IMR-90 (cell line): ENCODE measurements around the gene STAB1. TPM values are rescaled to one million over a fixed set of nuclear protein-coding genes. Genes with fewer than 3 reads are reported as not detected.
A peak's percentile ranks its signal among the peaks of the same experiment; 100 is the strongest.

Source experiments
- ATAC-seq: fragments of 200-7000 bp; cut with Tn5 transposase; 2 replicates; pipeline ENCODE4 v1.9.1; 2020; ENCODE audit warnings: low read depth, mild to moderate bottlenecking, moderate library complexity
- BruUV-seq: library from RNA; stranded (reverse); fragments of 400-500 nt; replicated peaks from 2 replicates; lab custom pipeline; 2021; lab: Mats Ljungman, UMichigan
- CTCF ChIA-PET: fragments of 300-600 bp; formaldehyde crosslinking; extraction: SDS; loops from one replicate; lab custom pipeline; 2021; ENCODE audit warnings: antibody characterized with exemption; lab: Yijun Ruan, JAX
- POLR2A ChIA-PET: fragments of 300-600 bp; sonication (Branson Sonifier 250); formaldehyde crosslinking; loops from one replicate; lab custom pipeline; 2022; ENCODE audit warnings: antibody characterized with exemption; ENCODE audit not compliant: unreplicated experiment; lab: Charles Lee
- DNase-seq: peaks from one replicate; pipeline ENCODE4 v3.0.0; 2013
- H2AFZ ChIP-seq: replicated peaks from 2 replicates; pipeline ENCODE3; 2013; ENCODE audit warnings: low read length, mild to moderate bottlenecking; ENCODE audit not compliant: poor library complexity
- H2AK5ac ChIP-seq: 2 replicates; pipeline ENCODE4 v1.6.1; 2013; ENCODE audit warnings: low read depth, low read length, inconsistent platforms
- H2AK9ac ChIP-seq: replicated peaks from 2 replicates; pipeline ENCODE3; 2013; ENCODE audit warnings: mild to moderate bottlenecking, low read depth, low read length, moderate library complexity; ENCODE audit not compliant: poor library complexity
- H2BK120ac ChIP-seq: 2 replicates; pipeline ENCODE4 v1.6.1; 2013; ENCODE audit warnings: low read depth, low read length, inconsistent platforms
- H2BK15ac ChIP-seq: 3 replicates; pipeline ENCODE4 v1.6.1; 2013; ENCODE audit warnings: low read depth, low read length, inconsistent platforms
- H2BK20ac ChIP-seq: 2 replicates; pipeline ENCODE4 v1.6.1; 2013; ENCODE audit warnings: low read depth, mild to moderate bottlenecking, inconsistent platforms, low read length, moderate library complexity
- H2BK5ac ChIP-seq: 2 replicates; pipeline ENCODE4 v1.6.1; 2013; ENCODE audit warnings: mild to moderate bottlenecking, low read depth, low read length, inconsistent platforms; ENCODE audit not compliant: poor library complexity, severe bottlenecking
- H3K14ac ChIP-seq: replicated peaks from 2 replicates; pipeline ENCODE4 v1.6.1; 2013; ENCODE audit warnings: low read depth, low read length, inconsistent platforms
- H3K18ac ChIP-seq: 2 replicates; pipeline ENCODE4 v1.6.1; 2013; ENCODE audit warnings: low read depth, low read length, control low read depth
- H3K23ac ChIP-seq: 2 replicates; pipeline ENCODE4 v1.6.1; 2013; ENCODE audit warnings: low read depth, low read length, inconsistent platforms
- H3K27ac ChIP-seq: 2 replicates; pipeline ENCODE4 v1.5.1; 2013; ENCODE audit warnings: mild to moderate bottlenecking, control low read depth, low read length; ENCODE audit not compliant: insufficient read depth
- H3K27me3 ChIP-seq: 2 replicates; pipeline ENCODE4 v1.6.1; 2013; ENCODE audit warnings: low read length; ENCODE audit not compliant: control insufficient read depth, insufficient read depth
- H3K36me3 ChIP-seq: 2 replicates; pipeline ENCODE4 v1.6.1; 2013; ENCODE audit warnings: low read length, mixed read lengths; ENCODE audit not compliant: control insufficient read depth, insufficient read depth
- H3K4ac ChIP-seq: 2 replicates; pipeline ENCODE4 v1.6.1; 2013; ENCODE audit warnings: low read depth, low read length, inconsistent platforms
- H3K4me1 ChIP-seq: 2 replicates; pipeline ENCODE4 v1.6.1; 2013; ENCODE audit warnings: low read length, mixed read lengths; ENCODE audit not compliant: control insufficient read depth, insufficient read depth
- H3K4me2 ChIP-seq: 2 replicates; pipeline ENCODE4 v1.6.1; 2013; ENCODE audit warnings: low read depth, mild to moderate bottlenecking, control low read depth, low read length, moderate library complexity
- H3K4me3 ChIP-seq: 2 replicates; pipeline ENCODE4 v1.5.1; 2013; ENCODE audit warnings: low read depth, mild to moderate bottlenecking, control low read depth, low read length, moderate library complexity; ENCODE audit not compliant: insufficient read depth
- H3K56ac ChIP-seq: 2 replicates; pipeline ENCODE4 v1.6.1; 2013; ENCODE audit warnings: low read length, inconsistent platforms; ENCODE audit not compliant: insufficient read depth; ENCODE audit errors: extremely low read depth
- H3K79me1 ChIP-seq, 2 experiments: 2 replicates each; pipeline ENCODE4 v1.6.1; 2013; ENCODE audit warnings: low read length in 2 of 2, inconsistent platforms in 1 of 2, low read depth in 1 of 2
- H3K9ac ChIP-seq: 2 replicates; pipeline ENCODE4 v1.6.1; 2013; ENCODE audit warnings: low read depth, low read length, control low read depth
- H3K9me1 ChIP-seq: 2 replicates; pipeline ENCODE4 v1.6.1; 2013; ENCODE audit warnings: low read length, inconsistent platforms; ENCODE audit not compliant: insufficient read depth
- H3K9me3 ChIP-seq: 2 replicates; pipeline ENCODE4 v1.6.1; 2013; ENCODE audit warnings: low read length; ENCODE audit not compliant: control insufficient read depth, insufficient read depth
- H4K20me1 ChIP-seq: 2 replicates; pipeline ENCODE4 v1.6.1; 2013; ENCODE audit warnings: low read length, inconsistent platforms; ENCODE audit not compliant: insufficient read depth
- H4K5ac ChIP-seq: 2 replicates; pipeline ENCODE4 v1.6.1; 2013; ENCODE audit warnings: mild to moderate bottlenecking, low read depth, low read length, control low read depth
- H4K8ac ChIP-seq, 2 experiments: 2 replicates each; pipeline ENCODE4 v1.6.1; 2013; ENCODE audit warnings: low read depth in 2 of 2, low read length in 2 of 2, control low read depth in 1 of 2, inconsistent platforms in 1 of 2
- H4K91ac ChIP-seq: 2 replicates; pipeline ENCODE4 v1.6.1; 2013; ENCODE audit warnings: low read depth, low read length, inconsistent platforms; ENCODE audit not compliant: insufficient read depth
- CEBPB ChIP-seq: IDR thresholded peaks from 2 replicates; pipeline ENCODE4 v1.6.1; 2012; ENCODE audit warnings: low read depth, low read length, improper control_type of control experiment
- CHD1 ChIP-seq: IDR thresholded peaks from 2 replicates; pipeline ENCODE4 v1.6.1; 2012; ENCODE audit warnings: low read depth, low read length, improper control_type of control experiment
- CTCF ChIP-seq: conservative IDR thresholded peaks from 2 replicates; pipeline ENCODE4 v1.5.1; 2012; ENCODE audit warnings: mild to moderate bottlenecking, low read depth, low read length, improper control_type of control experiment
- FOS ChIP-seq: fragments of 150-350 bp; IDR thresholded peaks from 2 replicates; pipeline ENCODE4 v1.6.1; 2016; ENCODE audit warnings: low read depth, low read length
- MAFK ChIP-seq: IDR thresholded peaks from 2 replicates; pipeline ENCODE4 v1.6.1; 2012; ENCODE audit warnings: low read depth, low read length, improper control_type of control experiment
- MAZ ChIP-seq: IDR thresholded peaks from 2 replicates; pipeline ENCODE4 v1.6.1; 2012; ENCODE audit warnings: low read depth, mild to moderate bottlenecking, low read length, improper control_type of control experiment, moderate library complexity, borderline replicate concordance
- MXI1 ChIP-seq: IDR thresholded peaks from 2 replicates; pipeline ENCODE4 v1.6.1; 2012; ENCODE audit warnings: low read depth, mild to moderate bottlenecking, low read length, moderate library complexity, borderline replicate concordance
- NFE2L2 ChIP-seq: fragments of 150-350 bp; IDR thresholded peaks from 2 replicates; pipeline ENCODE4 v1.6.1; 2016; ENCODE audit warnings: low read depth, mild to moderate bottlenecking, low read length
- POLR2A ChIP-seq: IDR thresholded peaks from 2 replicates; pipeline ENCODE4 v1.6.1; 2012; ENCODE audit warnings: mild to moderate bottlenecking, low read depth, low read length
- RAD21 ChIP-seq: IDR thresholded peaks from 2 replicates; pipeline ENCODE4 v1.6.1; 2012; ENCODE audit warnings: low read length, improper control_type of control experiment
- RCOR1 ChIP-seq: IDR thresholded peaks from 2 replicates; pipeline ENCODE4 v1.6.1; 2012; ENCODE audit warnings: mild to moderate bottlenecking, low read length, improper control_type of control experiment; ENCODE audit not compliant: insufficient replicate concordance
- RFX5 ChIP-seq: IDR thresholded peaks from 2 replicates; pipeline ENCODE4 v1.8.0; 2012; ENCODE audit warnings: low read depth, mild to moderate bottlenecking, low read length, moderate library complexity
- SMC3 ChIP-seq: fragments of 150-350 bp; IDR thresholded peaks from 2 replicates; pipeline ENCODE4 v1.6.1; 2016; ENCODE audit warnings: low read depth, mild to moderate bottlenecking, antibody characterized with exemption, low read length, moderate library complexity
- WGBS, 2 experiments: methylation state at CpG; one replicate each; pipeline versions ENCODE4 v1.1.5 to v1.1.7; 2013; ENCODE audit warnings: missing lambda C conversion rate in 2 of 2; ENCODE audit not compliant: insufficient read length in 1 of 2; ENCODE audit errors: extremely low coverage in 2 of 2; 5-methylcytosine and 5-hydroxymethylcytosine counted together
- dilution Hi-C: fragments of 300-500 bp; cut with HindIII; formaldehyde crosslinking; loops from one replicate; pipeline ENCODE4 v1.14.3; 2018; ENCODE audit warnings: low sequenced_read_pairs; ENCODE audit not compliant: unreplicated experiment
- in situ Hi-C: fragments of 300-500 bp; cut with MboI; formaldehyde crosslinking; loops from 3 replicates; pipeline ENCODE4 v1.14.3; 2019; ENCODE audit warnings: low sequenced_read_pairs, inconsistent platforms, mixed read lengths
- intact Hi-C: fragments of 100-400 bp; cut with micrococcal nuclease; formaldehyde crosslinking; loops from 2 replicates; pipeline ENCODE4 v1.10.0; 2022
- polyA plus RNA-seq, 3 experiments: library from polyadenylated mRNA; depleted of rRNA; stranded (reverse); fragments of >200 nt; gene quantifications; 2 replicates each; pipeline ENCODE4 v1.2.3, GENCODE V29; 2012; ENCODE audit warnings: low replicate concordance in 1 of 3
- total RNA-seq: library from RNA; depleted of rRNA; stranded (reverse); fragments of >200 nt; gene quantifications from 2 replicates; pipeline ENCODE4 v1.2.3, GENCODE V29; 2012
- TF ChIP-seq, protein P1 (sequence below): fragments of 150-350 bp; IDR thresholded peaks from 2 replicates; pipeline ENCODE4 v1.6.1; 2017; ENCODE audit warnings: mild to moderate bottlenecking, antibody characterized with exemption, low read length, low read depth

STAB1 gene
- total and polyA plus RNA-seq, 2 of the 4 experiments (the other 2 are of a cell fraction), result not detected

DNA sequence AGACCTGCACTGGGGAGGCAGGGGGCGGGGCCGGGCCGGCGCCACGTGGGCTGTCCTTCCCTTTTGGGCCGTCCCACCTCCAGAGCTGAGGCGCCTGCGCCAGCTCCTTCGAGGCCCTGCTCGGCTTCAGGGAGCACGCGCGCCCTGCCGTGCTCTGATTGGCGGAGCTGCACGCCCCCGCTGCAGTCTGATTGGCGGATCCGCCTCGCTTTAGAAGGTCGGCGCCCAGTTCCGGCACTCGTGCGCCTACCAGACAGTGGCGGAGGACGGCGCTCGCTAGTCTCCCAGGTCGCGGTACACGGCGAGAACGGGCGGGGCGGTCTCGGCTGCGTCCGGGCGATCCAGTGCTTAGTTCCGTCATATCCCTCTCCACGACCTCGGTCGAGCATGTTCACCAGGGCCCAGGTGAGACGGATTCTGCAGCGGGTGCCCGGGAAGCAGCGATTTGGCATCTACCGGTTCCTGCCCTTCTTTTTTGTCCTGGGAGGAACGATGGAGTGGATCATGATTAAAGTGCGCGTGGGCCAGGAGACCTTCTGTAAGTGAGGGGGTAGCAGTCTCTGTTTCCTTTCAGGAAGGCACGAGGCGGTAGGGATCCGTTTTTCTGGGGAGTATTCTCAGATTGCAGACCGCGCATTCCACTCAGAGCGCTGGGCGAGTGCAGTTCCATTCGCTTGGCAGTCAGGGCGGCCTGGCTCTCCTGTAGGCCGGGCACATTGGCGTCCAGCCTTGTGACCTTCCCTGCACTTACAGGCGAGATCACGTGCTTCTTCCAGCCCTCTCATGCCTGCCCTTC, 41.4 kb downstream of the STAB1 start, which contains the start of gene UQCC5:
UQCC5 (plus strand) TSS at position 237 of the 796 bp plus-strand sequence; CDS start at position 388, 151 bp downstream.
- BruUV-seq, result no TSS peak
- peak within 1 kb of the TSS; percentile 38 for H2BK120ac ChIP-seq
- 0% methylated on average over 39 of the region's 65 CpGs; no CpG with 5 or more reads in 1 of the 2 experiments for WGBS, 2 experiments
- peak; percentile 79 for ATAC-seq
- peaks cover 27% of the 10 kb centered on the region for H3K9me1 ChIP-seq
- peak within 1 kb of the TSS; percentile 89 for H3K9ac ChIP-seq
- in situ Hi-C loops, result no loop called here
- no peaks in the 10 kb centered on the region for H3K9me3 ChIP-seq
- H3K27ac ChIP-seq, result peak within 1 kb of the TSS; percentile 83
- peak within 1 kb of the TSS; percentile 78 for H3K56ac ChIP-seq
- peak within 1 kb of the TSS; percentile 90 for H3K14ac ChIP-seq
- H4K20me1 ChIP-seq, result peaks cover 36% of the 10 kb centered on the region
- peaks cover 7% of the 10 kb centered on the region for H3K36me3 ChIP-seq
- dilution Hi-C loops, result no loop called here
- peak within 1 kb of the TSS; percentile 91 for H2AK5ac ChIP-seq
- peak within 1 kb of the TSS; percentile 89 for H3K4ac ChIP-seq
- H2BK5ac ChIP-seq, result peak within 1 kb of the TSS; percentile 70
- ChIA-PET POLR2A (interaction anchor here (0.8 kb wide), 1 partner anchor 15 kb away, joined by 3 read pairs; no protein-coding TSS in a partner anchor), CTCF (no interaction called here)
- H3K4me2 ChIP-seq, result peak within 1 kb of the TSS; percentile 98
- H2AFZ ChIP-seq, result peak within 1 kb of the TSS; percentile 95
- peak within 1 kb of the TSS; percentile 89 to 96 for H4K8ac ChIP-seq
- peak within 1 kb of the TSS; percentile 81 for H3K4me3 ChIP-seq
- H3K27me3 ChIP-seq, result no peaks in the 10 kb centered on the region
- H3K79me1 ChIP-seq, result peaks cover 33 to 79% of the 10 kb centered on the region in 2 experiments
- H3K23ac ChIP-seq, result peak within 1 kb of the TSS; percentile 91
- H2BK15ac ChIP-seq, result no peak within 1 kb of the TSS; the same call in 2 of the 3 replicates
- peak; percentile 98 for DNase-seq
- peak within 1 kb of the TSS; percentile 23 for H3K18ac ChIP-seq
- intact Hi-C loops, result loop anchor here (2.0 kb wide), 1 partner anchor 64 kb away; no protein-coding TSS in a partner anchor
- peak within 1 kb of the TSS; percentile 94 for H2AK9ac ChIP-seq
- peak within 1 kb of the TSS; percentile 15; the same call in 1 of the 2 replicates for H2BK20ac ChIP-seq
- peak within 1 kb of the TSS; percentile 64 for H4K91ac ChIP-seq
- H4K5ac ChIP-seq, result peak within 1 kb of the TSS; percentile 73
- peaks cover 23% of the 10 kb centered on the region for H3K4me1 ChIP-seq
- peak; percentile 98 for TF ChIP-seq POLR2A
- TF ChIP-seq FOS, result peak; percentile 23; the same call in 1 of the 2 replicates
- peak; percentile 81; the same call in 1 of the 2 replicates for TF ChIP-seq CHD1
- TF ChIP-seq MAFK, result no peak
- TF ChIP-seq RAD21, result no peak
- TF ChIP-seq NFE2L2, result no peak
- no peak for TF ChIP-seq CEBPB
- TF ChIP-seq RCOR1, result no peak
- TF ChIP-seq MXI1, result peak; percentile 90; the same call in 1 of the 2 replicates
- no peak for TF ChIP-seq RFX5
- no peak for TF ChIP-seq SMC3
- TF ChIP-seq, protein P1, sequence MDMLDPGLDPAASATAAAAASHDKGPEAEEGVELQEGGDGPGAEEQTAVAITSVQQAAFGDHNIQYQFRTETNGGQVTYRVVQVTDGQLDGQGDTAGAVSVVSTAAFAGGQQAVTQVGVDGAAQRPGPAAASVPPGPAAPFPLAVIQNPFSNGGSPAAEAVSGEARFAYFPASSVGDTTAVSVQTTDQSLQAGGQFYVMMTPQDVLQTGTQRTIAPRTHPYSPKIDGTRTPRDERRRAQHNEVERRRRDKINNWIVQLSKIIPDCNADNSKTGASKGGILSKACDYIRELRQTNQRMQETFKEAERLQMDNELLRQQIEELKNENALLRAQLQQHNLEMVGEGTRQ, result peak; percentile 95
- TF ChIP-seq MAZ, result peak; percentile 46; the same call in 1 of the 2 replicates
- no peak for TF ChIP-seq CTCF
